Prostate gland (tissue), 2 donors: ENCODE measurements around the gene RWDD2A. TPM values are rescaled to one million over a fixed set of nuclear protein-coding genes. Genes with fewer than 3 reads are reported as not detected.

Experiments used
- DNase-seq: peaks from one replicate; pipeline ENCODE4 v3.0.0-alpha.2; 2019; ENCODE audit warnings: low spot score
- H3K27ac ChIP-seq, 2 donors: fragments of 200-600 bp; sonication (generic); 2 replicates each; pipeline ENCODE4 v1.5.1; 2017 to 2019
- H3K27me3 ChIP-seq: fragments of 200-600 bp; sonication (generic); replicated peaks from 2 replicates; pipeline ENCODE4 v1.5.1; 2019; ENCODE audit not compliant: insufficient read depth
- H3K36me3 ChIP-seq, 2 donors: fragments of 200-600 bp; sonication (generic); 1 replicate in 1 of 2; 2 replicates in 1 of 2; pipeline versions ENCODE4 v1.5.1 to v1.8.1; 2017 to 2019
- H3K4me1 ChIP-seq: fragments of 200-600 bp; sonication (generic); replicated peaks from 2 replicates; pipeline ENCODE4 v1.5.1; 2019
- H3K4me3 ChIP-seq, 2 donors: fragments of 200-600 bp; sonication (generic); 2 replicates each; pipeline ENCODE4 v1.5.1; 2017 to 2019
- H3K9me3 ChIP-seq: fragments of 200-600 bp; sonication (generic); 2 replicates; pipeline ENCODE4 v1.5.1; 2017
- POLR2A ChIP-seq: fragments of 450-650 bp; IDR thresholded peaks from one replicate; pipeline ENCODE4 v1.6.1; 2016; ENCODE audit warnings: antibody characterized with exemption, mild to moderate bottlenecking
- POLR2AphosphoS5 ChIP-seq: sonication (generic); formaldehyde crosslinking; IDR thresholded peaks from one replicate; pipeline ENCODE4 v1.6.1; 2017; ENCODE audit warnings: antibody characterized with exemption
- WGBS: methylation state at CpG from one replicate; pipeline ENCODE4 v1.1.5; 2018; 5-methylcytosine and 5-hydroxymethylcytosine counted together
- intact Hi-C: fragments of 100-400 bp; cut with DNase I; formaldehyde crosslinking; loops from one replicate; pipeline ENCODE4 v1.14.2; 2022
- total RNA-seq, 2 donors: library from RNA; depleted of rRNA; stranded (reverse); fragments of >200 nt; gene quantifications; one replicate each; pipeline ENCODE4 v1.1.0, GENCODE V29; 2016
- TF ChIP-seq, protein P1 (sequence below), 4 experiments: fragments of 200-600 bp in 2 of 4; fragments of 450-650 bp in 2 of 4; sonication (generic) in 2 of 4; IDR thresholded peaks; 1 replicate in 3 of 4; 2 replicates in 1 of 4; pipeline ENCODE4 v1.5.1; 2016 to 2019; ENCODE audit warnings: antibody characterized with exemption in 4 of 4, mild to moderate bottlenecking in 2 of 4, moderate library complexity in 2 of 4

The RWDD2A gene
- total RNA-seq, 2 donors from 2014 or later = 9.5 to 23.7 TPM

DNA sequence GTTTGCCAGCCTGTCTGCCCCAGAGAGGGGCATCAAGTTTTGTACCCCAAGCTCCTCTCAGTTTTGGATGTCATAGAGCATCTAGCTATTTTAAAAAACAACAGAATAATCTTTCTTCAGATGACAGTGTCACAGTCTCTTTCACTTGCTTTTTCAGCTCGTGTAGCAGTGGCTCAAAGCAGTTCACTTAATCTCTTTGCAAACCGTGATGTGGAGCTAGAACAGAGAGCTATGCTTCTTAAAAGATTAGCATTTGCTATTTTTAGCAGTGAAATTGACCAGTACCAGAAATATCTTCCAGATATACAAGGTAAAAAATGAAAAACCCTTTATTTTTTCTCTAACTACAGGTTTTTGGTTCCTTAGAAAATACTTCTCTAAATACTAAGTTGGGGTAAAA lies 37.4 kb upstream of the RWDD2A start:
- Histone ChIP-seq H3K27me3 (no peaks in the 10 kb centered on the region), H3K27ac (no peak overlapping the region), H3K9me3 (no peaks in the 10 kb centered on the region), H3K4me3 (no peak overlapping the region), H3K4me1 (no peaks in the 10 kb centered on the region), H3K36me3 (no peaks in the 10 kb centered on the region)
- DNase-seq = no peak
- no peak for TF ChIP-seq POLR2A
- TF ChIP-seq, protein P1, sequence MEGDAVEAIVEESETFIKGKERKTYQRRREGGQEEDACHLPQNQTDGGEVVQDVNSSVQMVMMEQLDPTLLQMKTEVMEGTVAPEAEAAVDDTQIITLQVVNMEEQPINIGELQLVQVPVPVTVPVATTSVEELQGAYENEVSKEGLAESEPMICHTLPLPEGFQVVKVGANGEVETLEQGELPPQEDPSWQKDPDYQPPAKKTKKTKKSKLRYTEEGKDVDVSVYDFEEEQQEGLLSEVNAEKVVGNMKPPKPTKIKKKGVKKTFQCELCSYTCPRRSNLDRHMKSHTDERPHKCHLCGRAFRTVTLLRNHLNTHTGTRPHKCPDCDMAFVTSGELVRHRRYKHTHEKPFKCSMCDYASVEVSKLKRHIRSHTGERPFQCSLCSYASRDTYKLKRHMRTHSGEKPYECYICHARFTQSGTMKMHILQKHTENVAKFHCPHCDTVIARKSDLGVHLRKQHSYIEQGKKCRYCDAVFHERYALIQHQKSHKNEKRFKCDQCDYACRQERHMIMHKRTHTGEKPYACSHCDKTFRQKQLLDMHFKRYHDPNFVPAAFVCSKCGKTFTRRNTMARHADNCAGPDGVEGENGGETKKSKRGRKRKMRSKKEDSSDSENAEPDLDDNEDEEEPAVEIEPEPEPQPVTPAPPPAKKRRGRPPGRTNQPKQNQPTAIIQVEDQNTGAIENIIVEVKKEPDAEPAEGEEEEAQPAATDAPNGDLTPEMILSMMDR (IDR thresholded peaks at IDR 0.05) = no peak
- no peak for TF ChIP-seq POLR2AphosphoS5
- intact Hi-C loops = no loop called here
- 74% methylated on average over 2 of the region's 2 CpGs for WGBS

DNA sequence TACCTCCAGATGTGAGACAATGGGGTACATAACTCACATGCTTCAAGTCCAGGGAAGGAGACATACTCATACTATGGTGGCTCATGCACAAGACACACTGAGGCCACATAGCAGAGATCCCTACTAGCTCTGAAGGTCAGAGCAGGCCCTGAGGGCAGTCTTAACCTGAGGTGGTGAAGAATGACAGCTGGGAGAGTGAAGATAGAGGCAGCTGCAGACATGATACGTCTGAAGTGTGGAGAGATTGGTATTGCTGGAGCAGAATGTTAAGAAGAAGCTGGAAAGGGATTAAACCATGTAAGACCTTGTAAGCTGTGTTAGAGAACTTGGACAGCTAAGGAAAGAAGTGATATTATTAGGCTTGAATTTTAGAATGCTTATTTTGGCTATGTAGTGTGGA lies 33.0 kb upstream of the RWDD2A start:
- H3K4me1 ChIP-seq = no peaks in the 10 kb centered on the region
- TF ChIP-seq POLR2AphosphoS5 (no peak), POLR2A (no peak)
- TF ChIP-seq, protein P1 (IDR thresholded peaks at IDR 0.05) = no peak
- intact Hi-C loops = no loop called here
- no peaks in the 10 kb centered on the region for H3K36me3 ChIP-seq
- no peak overlapping the region for H3K27ac ChIP-seq
- DNase-seq = no peak
- H3K9me3 ChIP-seq = no peaks in the 10 kb centered on the region
- 78% methylated on average over 1 of the region's 1 CpG for WGBS
- H3K4me3 ChIP-seq = no peak overlapping the region
- no peaks in the 10 kb centered on the region for H3K27me3 ChIP-seq

DNA sequence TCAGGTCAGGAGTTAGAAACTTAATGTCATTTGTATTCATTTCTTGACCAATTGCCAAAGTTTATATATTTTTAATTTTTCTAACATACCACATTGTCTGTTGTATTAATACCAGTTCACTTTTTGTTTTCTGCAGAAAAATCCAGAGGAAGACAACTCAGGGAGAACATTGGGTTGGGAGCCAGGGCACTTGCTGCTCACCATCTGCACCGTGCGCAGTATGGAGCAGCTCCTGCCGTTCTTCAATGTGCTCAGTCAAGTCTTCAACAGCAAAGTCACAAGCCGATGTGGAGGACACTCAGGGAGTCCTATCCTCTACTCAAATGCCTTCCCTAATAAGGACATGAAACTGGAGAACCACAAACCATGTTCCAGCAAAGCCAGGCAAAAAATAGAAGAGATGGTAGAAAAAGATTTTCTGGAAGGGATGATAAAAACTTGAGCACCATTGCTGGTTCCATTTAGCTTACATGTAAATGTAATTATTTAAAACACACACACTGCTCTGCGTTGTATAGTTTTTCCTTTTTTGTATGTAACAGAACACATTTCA lies 25.4 kb upstream of the RWDD2A start:
- no peak for TF ChIP-seq POLR2AphosphoS5
- TF ChIP-seq, protein P1 (IDR thresholded peaks at IDR 0.05) = no peak
- TF ChIP-seq POLR2A = no peak
- H3K36me3 ChIP-seq = peaks cover 0 to 10% of the 10 kb centered on the region in 2 donors

DNA sequence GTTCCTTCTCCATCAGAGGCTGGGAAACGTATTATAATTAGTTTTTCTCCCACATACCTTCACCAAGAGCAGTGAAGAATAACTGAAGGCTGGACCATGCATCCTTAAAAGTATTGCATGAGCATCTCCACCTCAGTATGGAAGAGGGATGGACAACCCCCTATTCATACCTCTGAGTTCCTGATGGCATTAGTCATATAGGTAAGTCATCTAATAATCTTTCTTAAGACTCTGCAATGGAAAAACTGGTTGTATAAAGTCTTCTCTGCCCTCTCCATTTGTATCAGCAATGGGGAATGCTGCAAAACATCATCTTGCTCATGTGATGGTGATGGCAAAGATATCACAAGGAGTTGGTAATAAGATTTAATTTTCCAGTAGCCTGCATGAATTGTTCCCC lies 24.6 kb upstream of the RWDD2A start:
- H3K27me3 ChIP-seq = no peaks in the 10 kb centered on the region
- H3K4me1 ChIP-seq = no peaks in the 10 kb centered on the region
- no peak for TF ChIP-seq POLR2A
- no peak for DNase-seq
- H3K4me3 ChIP-seq = no peak overlapping the region
- no peak overlapping the region for H3K27ac ChIP-seq
- peaks cover 0 to 10% of the 10 kb centered on the region in 2 donors for H3K36me3 ChIP-seq
- WGBS = 96% methylated on average over 1 of the region's 1 CpG
- no peaks in the 10 kb centered on the region for H3K9me3 ChIP-seq
- intact Hi-C loops = no loop called here

More for the DNA sequence above, 25.4 kb upstream of the RWDD2A start:
- Histone ChIP-seq H3K4me1 (no peaks in the 10 kb centered on the region), H3K4me3 (no peak overlapping the region), H3K27ac (no peak overlapping the region), H3K27me3 (no peaks in the 10 kb centered on the region), H3K9me3 (no peaks in the 10 kb centered on the region)
- 92% methylated on average over 5 of the region's 5 CpGs for WGBS
- intact Hi-C loops = no loop called here
- no peak for DNase-seq

DNA sequence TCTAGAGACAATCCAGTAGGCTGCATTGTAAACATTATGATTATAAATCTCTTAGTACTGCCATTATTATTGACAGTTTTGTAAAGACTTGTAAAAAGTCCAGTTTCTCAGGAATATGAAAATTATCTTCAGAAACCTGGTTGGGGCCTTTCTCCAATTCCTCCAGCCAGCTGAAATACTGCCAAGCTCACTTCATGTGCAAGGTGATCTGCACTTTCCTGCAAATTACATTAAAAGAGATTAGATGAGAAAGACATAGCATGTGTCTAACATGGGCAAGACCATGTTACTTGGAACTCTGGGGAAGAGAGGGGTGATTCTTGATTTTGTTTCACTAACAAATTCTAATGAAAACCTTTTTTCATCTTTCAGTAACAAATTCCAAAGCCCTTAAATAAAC lies 24.1 kb upstream of the RWDD2A start:
- TF ChIP-seq POLR2AphosphoS5 (no peak), POLR2A (no peak)
- TF ChIP-seq, protein P1 (IDR thresholded peaks at IDR 0.05) = no peak

More for the DNA sequence above, 24.1 kb upstream of the RWDD2A start:
- no peaks in the 10 kb centered on the region for H3K9me3 ChIP-seq
- H3K4me3 ChIP-seq = no peak overlapping the region
- H3K27ac ChIP-seq = no peak overlapping the region
- peaks cover 0 to 10% of the 10 kb centered on the region in 2 donors for H3K36me3 ChIP-seq
- H3K27me3 ChIP-seq = no peaks in the 10 kb centered on the region
- intact Hi-C loops = no loop called here
- no peak for DNase-seq
- H3K4me1 ChIP-seq = no peaks in the 10 kb centered on the region
